ENCODE results near the gene MYH11. TPM values are rescaled to one million over a fixed set of nuclear protein-coding genes. Genes with fewer than 3 reads are reported as not detected.

The MYH11 gene
- polyA plus RNA-seq, 1 donor (not counting 4 experiments of a cell fraction or from before 2014, with no cell fraction given), result not detected

- H3K9ac ChIP-seq (ENCODE audit: control insufficient read depth, extremely low read depth, insufficient read depth, low read length), result no peak overlapping the region
- H3K27ac ChIP-seq (ENCODE audit: control insufficient read depth, insufficient read depth, low read length), result no peak overlapping the region
- H2AFZ ChIP-seq (ENCODE audit: control insufficient read depth, low read length), result no peak overlapping the region
Measured at GRCh38 chr16:15829460-15829859, 27.4 kb downstream of the MYH11 start.

GRCh38 chr16:15827709-15828343 is 29.0 kb downstream of the MYH11 start:
- no peaks in the 10 kb centered on the region for H3K36me3 ChIP-seq (ENCODE audit: control insufficient read depth in 2 of 2, extremely low read depth in 1 of 2, insufficient read depth in 2 of 2, low read length in 2 of 2)
- H3K9me3 ChIP-seq (ENCODE audit: control insufficient read depth, low read depth, low read length), result no peaks in the 10 kb centered on the region
- TF ChIP-seq EZH2 (IDR thresholded peaks at IDR 0.05; ENCODE audit: low read length) (no peak), CTCF (optimal IDR thresholded peaks at IDR 0.05 in 1 of 3, IDR thresholded peaks at IDR 0.05 in 1 of 3, conservative IDR thresholded peaks at IDR 0.05 in 1 of 3; ENCODE audit: extremely low read depth in 1 of 3, insufficient read depth in 2 of 3, low read length in 3 of 3) (no peak)
- no peak overlapping the region for H3K4me2 ChIP-seq (ENCODE audit: control insufficient read depth, extremely low read depth, insufficient read depth, low read depth, low read length)
- H2AFZ ChIP-seq (ENCODE audit: control insufficient read depth, low read length), result no peak overlapping the region
- no peak overlapping the region for H3K9ac ChIP-seq (ENCODE audit: control insufficient read depth, extremely low read depth, insufficient read depth, low read length)
- peaks cover 5% of the 10 kb centered on the region for H3K27me3 ChIP-seq (ENCODE audit: control insufficient read depth, extremely low read depth, insufficient read depth, low read length)
- H3K4me1 ChIP-seq (ENCODE audit: control insufficient read depth, extremely low read depth, insufficient read depth, low read length), result no peaks in the 10 kb centered on the region
- no peak overlapping the region for H3K4me3 ChIP-seq (ENCODE audit: control insufficient read depth in 2 of 3, extremely low read depth in 1 of 3, insufficient read depth in 2 of 3, low read depth in 1 of 3, low read length in 3 of 3)
- DNase-seq (ENCODE audit: low read depth, low spot score) (no peak), FAIRE-seq (no peak)
- no peaks in the 10 kb centered on the region for H3K9me1 ChIP-seq (ENCODE audit: control insufficient read depth, extremely low read depth, insufficient read depth, low read length)
- dilution Hi-C loops (cut with MboI; ENCODE audit: extremely low pct_ligation_motif_present, low sequenced_read_pairs), result no loop called here
- no peaks in the 10 kb centered on the region for H4K20me1 ChIP-seq (ENCODE audit: control insufficient read depth, extremely low read depth, insufficient read depth, low read length)
- no peak overlapping the region for H3K27ac ChIP-seq (ENCODE audit: control insufficient read depth, insufficient read depth, low read length)
- no peaks in the 10 kb centered on the region for H3K79me2 ChIP-seq (ENCODE audit: control insufficient read depth, insufficient read depth, low read length)

More at GRCh38 chr16:15829460-15829859, 27.4 kb downstream of the MYH11 start:
- Histone ChIP-seq H3K9me1 (ENCODE audit: control insufficient read depth, extremely low read depth, insufficient read depth, low read length) (no peaks in the 10 kb centered on the region), H3K27me3 (ENCODE audit: control insufficient read depth, extremely low read depth, insufficient read depth, low read length) (no peaks in the 10 kb centered on the region), H3K36me3 (ENCODE audit: control insufficient read depth in 2 of 2, extremely low read depth in 1 of 2, insufficient read depth in 2 of 2, low read length in 2 of 2) (no peaks in the 10 kb centered on the region), H3K4me2 (ENCODE audit: control insufficient read depth, extremely low read depth, insufficient read depth, low read depth, low read length) (no peak overlapping the region), H4K20me1 (ENCODE audit: control insufficient read depth, extremely low read depth, insufficient read depth, low read length) (no peaks in the 10 kb centered on the region), H3K4me3 (ENCODE audit: control insufficient read depth in 2 of 3, extremely low read depth in 1 of 3, insufficient read depth in 2 of 3, low read depth in 1 of 3, low read length in 3 of 3) (no peak overlapping the region), H3K79me2 (ENCODE audit: control insufficient read depth, insufficient read depth, low read length) (no peaks in the 10 kb centered on the region), H3K4me1 (ENCODE audit: control insufficient read depth, extremely low read depth, insufficient read depth, low read length) (no peaks in the 10 kb centered on the region), H3K9me3 (ENCODE audit: control insufficient read depth, low read depth, low read length) (no peaks in the 10 kb centered on the region)
- FAIRE-seq, result no peak
- DNase-seq (ENCODE audit: low read depth, low spot score), result no peak
- TF ChIP-seq CTCF (optimal IDR thresholded peaks at IDR 0.05 in 1 of 3, IDR thresholded peaks at IDR 0.05 in 1 of 3, conservative IDR thresholded peaks at IDR 0.05 in 1 of 3; ENCODE audit: extremely low read depth in 1 of 3, insufficient read depth in 2 of 3, low read length in 3 of 3) (no peak), EZH2 (IDR thresholded peaks at IDR 0.05; ENCODE audit: low read length) (no peak)
- dilution Hi-C loops (cut with MboI; ENCODE audit: extremely low pct_ligation_motif_present, low sequenced_read_pairs), result no loop called here
